GM12873 (cell line): ENCODE data around the gene SLC25A4.

Source experiments
- CTCF ChIP-seq: IDR thresholded peaks from 2 replicates; pipeline ENCODE4 v1.5.1; 2012; ENCODE audit warnings: low read depth, mild to moderate bottlenecking, moderate library complexity, low read length, control low read depth; ENCODE audit not compliant: insufficient read depth; ENCODE audit errors: missing control alignments

SLC25A4 gene

GRCh38 chr4:185101354-185101890, 41.6 kb upstream of the SLC25A4 start:
- no peak for TF ChIP-seq CTCF

- no peak for TF ChIP-seq CTCF
Measured at GRCh38 chr4:185104733-185105132, 38.3 kb upstream of the SLC25A4 start.

- TF ChIP-seq CTCF: no peak
Measured at GRCh38 chr4:185106353-185106752, 36.7 kb upstream of the SLC25A4 start.

GRCh38 chr4:185108185-185108584, 34.9 kb upstream of the SLC25A4 start:
- no peak for TF ChIP-seq CTCF

GRCh38 chr4:185108669-185109068, 34.4 kb upstream of the SLC25A4 start:
- TF ChIP-seq CTCF: no peak

GRCh38 chr4:185109736-185110135, 33.3 kb upstream of the SLC25A4 start:
- TF ChIP-seq CTCF: no peak

- TF ChIP-seq CTCF: no peak
Measured at GRCh38 chr4:185110375-185110823, 32.7 kb upstream of the SLC25A4 start.

GRCh38 chr4:185112104-185112503, 31.0 kb upstream of the SLC25A4 start:
- no peak for TF ChIP-seq CTCF
